Right ventricle myocardium inferior (tissue), 1 donor: ENCODE data around the gene FAM53B. TPM values are rescaled to one million over a fixed set of nuclear protein-coding genes. Genes with fewer than 3 reads are reported as not detected.

Experiments
- ATAC-seq: fragments of 200-7000 bp; cut with Tn5 transposase; one replicate; pipeline ENCODE4 v1.9.1; 2020; ENCODE audit warnings: mild to moderate bottlenecking, moderate library complexity
- DNase-seq: peaks from one replicate; pipeline ENCODE4 v3.0.0; 2021; ENCODE audit errors: missing footprints
- intact Hi-C: fragments of 100-400 bp; cut with DNase I; formaldehyde crosslinking; loops from one replicate; pipeline ENCODE4 v1.11.0; 2022
- total RNA-seq: library from RNA; stranded (reverse); fragmentation: NEBNext Ultra II Directional; extraction: Animal tissue kit (Norgen Biotek cat#: 25700); gene quantifications from one replicate; pipeline ENCODE4 v1.2.1, GENCODE V29; 2021
- donor health status: DM: no; HTN: yes; CAD: no; lungs with severe emphysema.

The FAM53B gene
- total RNA-seq, 1 donor from 2014 or later: 41.2 TPM

DNA sequence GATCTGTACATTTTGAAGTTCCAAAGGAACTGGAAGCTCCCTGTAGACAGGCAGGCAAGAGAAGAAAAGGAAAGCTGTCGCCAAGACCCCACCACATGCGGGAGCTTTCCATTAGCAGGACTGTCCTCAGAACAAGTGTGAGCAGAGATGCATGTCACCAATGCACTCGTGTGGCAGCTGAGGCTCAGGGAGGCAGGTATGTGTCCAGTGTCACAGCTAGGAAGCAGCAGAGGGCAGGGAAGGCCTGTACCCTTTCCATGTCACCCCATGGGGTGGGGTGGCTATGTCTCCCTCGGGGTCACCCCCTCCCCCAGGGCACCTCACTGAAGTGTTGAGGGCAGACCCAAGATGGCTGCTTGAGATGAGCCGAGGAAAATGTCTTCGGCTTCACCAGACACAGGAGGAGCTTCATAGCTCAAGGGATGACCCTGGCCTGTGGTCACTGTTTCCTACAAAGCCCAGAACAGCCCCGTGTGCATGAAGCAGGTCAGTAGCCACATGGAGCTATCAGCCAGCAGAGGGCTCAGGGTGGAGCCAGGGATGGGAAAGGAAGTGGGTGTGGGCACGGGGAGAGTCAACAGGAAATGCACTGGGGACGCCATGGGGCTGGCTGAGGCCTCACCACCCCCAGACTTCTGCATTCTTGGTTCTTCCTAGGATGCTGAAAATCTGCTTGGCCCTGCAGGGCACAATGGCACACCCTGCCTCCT, 96.6 kb downstream of the FAM53B start:
- intact Hi-C loops: loop anchor here (5.0 kb wide), 1 partner anchor 95 kb away; the partner anchor contains the start of gene FAM53B
- ATAC-seq: peak; percentile 57
- DNase-seq: peak; percentile 92

- intact Hi-C loops: loop anchor here (5.0 kb wide), 1 partner anchor 96 kb away; the partner anchor contains the start of gene FAM53B
- ATAC-seq: peak; percentile 14
- peak; percentile 92 for DNase-seq
Measured at GRCh38 chr10:124646483-124647352, 97.5 kb downstream of the FAM53B start.

GRCh38 chr10:124645467-124646095, 98.6 kb downstream of the FAM53B start:
- peak; percentile 60 for DNase-seq
- intact Hi-C loops: loop anchor here (5.0 kb wide), 1 partner anchor 97 kb away; the partner anchor contains the start of gene FAM53B

DNA sequence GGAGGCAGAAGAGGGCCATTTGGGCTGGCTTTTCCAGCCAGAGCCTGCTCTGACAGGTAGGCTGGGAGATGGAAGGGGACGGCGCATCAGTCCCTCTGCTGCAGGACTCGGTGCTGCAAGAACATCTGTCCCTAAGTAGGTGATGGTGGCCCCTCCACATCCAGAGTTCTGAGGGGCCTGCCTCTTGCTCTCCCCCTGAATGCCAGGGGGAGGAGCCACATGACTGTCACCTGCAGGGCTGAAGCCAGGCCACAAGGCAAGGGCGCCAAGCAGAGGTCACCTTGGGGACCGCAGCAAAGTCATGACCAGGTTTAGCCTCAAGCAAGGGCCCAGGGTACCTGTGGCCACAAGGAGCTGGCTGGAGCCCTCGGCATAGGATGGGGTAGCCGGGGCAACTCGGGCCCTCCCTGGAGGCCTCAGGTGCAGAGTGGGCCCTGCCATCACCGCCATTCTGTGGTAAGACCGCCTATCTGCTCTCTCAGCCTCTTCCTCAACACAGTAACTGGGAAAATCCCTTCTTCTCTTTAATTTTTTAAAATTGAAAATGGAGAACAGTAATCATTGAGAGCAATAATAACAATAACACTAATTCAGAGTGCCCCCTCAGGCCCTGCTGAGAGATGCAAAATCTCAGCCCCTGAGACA, 99.3 kb downstream of the FAM53B start:
- intact Hi-C loops: loop anchor here (5.0 kb wide), 2 partner anchors 32 to 97 kb away; partner anchors contain the start of gene FAM53B
- DNase-seq: peak; percentile 23
- no peak for ATAC-seq

More at GRCh38 chr10:124645467-124646095, 98.6 kb downstream of the FAM53B start:
- no peak for ATAC-seq

GRCh38 chr10:124644236-124644635, 99.9 kb downstream of the FAM53B start:
- no peak for DNase-seq
- intact Hi-C loops: loop anchor here (5.0 kb wide), 1 partner anchor 33 kb away; no protein-coding TSS in a partner anchor
- ATAC-seq: no peak

DNA sequence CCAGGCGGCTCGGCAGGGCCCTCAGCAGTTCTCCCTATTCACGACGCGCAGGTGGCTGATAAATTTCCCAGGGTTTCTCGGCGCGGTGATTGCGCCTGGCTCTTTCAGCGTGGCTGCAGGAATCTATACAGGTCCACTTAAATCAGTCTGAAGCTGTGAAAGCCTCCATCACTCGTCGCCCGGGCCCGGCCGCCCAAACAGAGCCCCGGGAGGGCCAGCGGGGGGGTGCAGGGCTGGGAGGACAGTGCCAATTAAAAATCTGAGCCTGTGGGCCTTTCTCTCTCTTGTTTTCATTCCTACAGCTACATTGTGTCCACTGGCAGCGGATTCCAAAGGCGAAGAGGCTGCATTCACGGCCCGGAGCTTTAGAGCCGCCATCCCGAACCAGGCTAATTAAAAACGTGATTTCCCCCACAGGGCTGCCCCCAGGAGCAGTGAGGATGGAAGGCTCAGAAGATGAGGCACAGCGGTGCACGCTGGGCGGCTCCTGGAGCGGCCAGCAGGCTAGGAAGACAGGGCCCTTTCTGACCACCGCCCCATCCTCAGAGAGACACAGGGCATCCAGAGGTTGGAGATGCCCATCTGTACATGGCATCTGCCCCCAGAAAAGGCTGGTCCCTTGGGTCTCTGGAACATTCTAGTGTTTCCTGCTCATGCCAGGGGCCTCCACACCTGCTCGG, 100.7 kb downstream of the FAM53B start:
- intact Hi-C loops: loop anchor here (2.0 to 5.0 kb wide), 2 partner anchors 34 to 57 kb away; no protein-coding TSS in a partner anchor
- DNase-seq (peak; percentile 53), ATAC-seq (no peak)

DNA sequence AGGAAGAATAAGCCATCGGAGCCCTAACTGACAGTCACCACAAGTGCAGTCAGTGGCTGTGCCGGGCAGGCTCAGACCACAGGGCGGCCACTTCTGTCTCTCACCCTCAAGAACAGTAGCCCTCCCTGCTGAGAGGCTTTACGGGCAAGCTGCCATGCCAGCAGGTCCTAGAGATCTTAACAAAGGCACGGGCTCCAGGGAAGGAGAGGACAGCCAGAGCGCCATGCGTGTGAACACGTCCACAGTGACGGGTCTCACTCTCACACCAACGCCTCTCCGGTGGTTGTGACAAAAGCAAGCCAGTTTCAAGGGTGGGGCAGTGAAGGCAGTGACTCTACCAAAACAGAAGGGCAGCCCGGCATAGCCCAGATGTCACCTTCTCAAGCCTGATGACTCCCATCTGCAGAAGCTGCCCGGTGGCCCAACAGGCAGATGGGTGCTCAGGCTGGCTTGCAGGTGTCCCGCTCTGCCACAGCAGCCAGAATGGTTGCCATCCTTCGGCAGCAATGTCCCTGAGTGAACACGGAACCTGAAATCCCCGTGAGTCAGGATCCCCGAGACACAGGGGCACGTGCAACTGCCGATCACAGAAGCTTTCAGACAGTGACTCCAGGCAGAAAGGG, 102.0 kb downstream of the FAM53B start:
- DNase-seq (peak; percentile 80), ATAC-seq (peak; percentile 53)
- intact Hi-C loops: loop anchor here (2.0 to 5.0 kb wide), 2 partner anchors 35 to 59 kb away; no protein-coding TSS in a partner anchor

- DNase-seq (peak; percentile 77), ATAC-seq (peak; percentile 73)
- intact Hi-C loops: loop anchor here (2.0 to 5.0 kb wide), 2 partner anchors 36 to 59 kb away; no protein-coding TSS in a partner anchor
Measured at GRCh38 chr10:124641282-124642087, 102.7 kb downstream of the FAM53B start.

- ATAC-seq: peak; percentile 18
- DNase-seq: peak; percentile 84
- intact Hi-C loops: loop anchor here (5.0 kb wide), 1 partner anchor 37 kb away; no protein-coding TSS in a partner anchor
Measured at GRCh38 chr10:124640538-124641231, 103.5 kb downstream of the FAM53B start.

DNA sequence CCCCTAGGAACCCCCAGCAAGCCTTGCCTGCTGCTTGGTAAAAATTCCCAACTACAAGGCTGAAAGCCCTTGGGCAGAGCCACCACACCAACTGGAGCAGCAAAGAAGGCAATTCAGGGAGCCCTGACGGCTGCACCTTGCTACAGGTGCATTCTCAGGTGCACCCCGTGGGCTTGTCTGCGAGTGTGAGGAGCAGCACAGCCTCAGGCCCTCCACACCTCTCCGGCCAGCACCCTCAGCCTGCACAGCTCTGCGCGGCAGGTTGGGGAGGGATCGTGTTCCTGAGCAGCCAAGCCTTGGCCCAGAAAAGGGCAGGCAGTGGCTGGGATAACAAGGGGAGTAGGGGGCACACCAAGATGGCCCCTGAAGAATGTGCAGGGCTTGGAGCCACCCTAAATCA, 104.1 kb downstream of the FAM53B start:
- DNase-seq: peak; percentile 33
- intact Hi-C loops: loop anchor here (5.0 kb wide), 1 partner anchor 37 kb away; no protein-coding TSS in a partner anchor
- ATAC-seq: no peak

DNA sequence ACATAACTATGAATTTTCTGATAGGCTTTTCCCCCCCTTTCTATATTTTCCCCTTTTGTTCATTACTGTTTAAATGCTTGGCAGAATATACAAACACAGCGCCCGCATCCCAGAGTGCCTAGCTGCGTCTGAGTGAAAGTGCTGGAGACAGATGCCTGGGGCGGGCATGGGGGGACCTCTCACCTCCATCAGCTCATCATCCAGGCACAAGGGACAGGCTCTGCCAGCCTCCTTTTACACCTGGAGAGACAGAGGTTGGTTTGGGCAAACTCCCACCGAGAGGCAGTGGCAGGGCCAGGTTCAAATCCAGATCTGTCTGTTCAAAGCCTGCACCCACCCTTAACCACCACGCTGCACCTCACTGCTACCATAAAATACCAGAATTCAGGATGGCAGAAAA, 104.5 kb downstream of the FAM53B start:
- DNase-seq (peak; percentile 46), ATAC-seq (no peak)
- intact Hi-C loops: loop anchor here (5.0 kb wide), 1 partner anchor 38 kb away; no protein-coding TSS in a partner anchor

- DNase-seq: peak; percentile 43
- no peak for ATAC-seq
- intact Hi-C loops: no loop called here
Measured at GRCh38 chr10:124639206-124639605, 105.0 kb downstream of the FAM53B start.

DNA sequence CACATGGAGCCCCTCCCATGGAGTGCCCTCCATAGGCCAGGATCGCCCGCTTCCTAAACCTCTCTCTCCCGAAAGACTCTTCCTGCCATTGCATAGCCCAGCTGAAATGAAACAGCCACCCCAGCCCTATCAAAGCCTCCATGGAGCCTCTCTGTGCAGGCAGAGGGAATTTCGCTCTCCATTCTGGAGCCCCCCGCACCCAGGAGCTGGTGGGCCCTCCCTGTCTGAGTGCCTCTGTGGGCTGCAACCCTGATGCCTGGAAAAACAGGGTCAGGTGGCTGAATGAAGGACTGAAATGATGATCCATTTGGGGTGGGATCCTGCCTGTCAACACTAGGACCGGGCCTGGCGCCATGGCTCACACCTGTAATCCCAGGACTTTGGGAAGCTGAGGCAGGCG, 106.4 kb downstream of the FAM53B start:
- intact Hi-C loops: no loop called here
- ATAC-seq (no peak), DNase-seq (peak; percentile 55)

DNA sequence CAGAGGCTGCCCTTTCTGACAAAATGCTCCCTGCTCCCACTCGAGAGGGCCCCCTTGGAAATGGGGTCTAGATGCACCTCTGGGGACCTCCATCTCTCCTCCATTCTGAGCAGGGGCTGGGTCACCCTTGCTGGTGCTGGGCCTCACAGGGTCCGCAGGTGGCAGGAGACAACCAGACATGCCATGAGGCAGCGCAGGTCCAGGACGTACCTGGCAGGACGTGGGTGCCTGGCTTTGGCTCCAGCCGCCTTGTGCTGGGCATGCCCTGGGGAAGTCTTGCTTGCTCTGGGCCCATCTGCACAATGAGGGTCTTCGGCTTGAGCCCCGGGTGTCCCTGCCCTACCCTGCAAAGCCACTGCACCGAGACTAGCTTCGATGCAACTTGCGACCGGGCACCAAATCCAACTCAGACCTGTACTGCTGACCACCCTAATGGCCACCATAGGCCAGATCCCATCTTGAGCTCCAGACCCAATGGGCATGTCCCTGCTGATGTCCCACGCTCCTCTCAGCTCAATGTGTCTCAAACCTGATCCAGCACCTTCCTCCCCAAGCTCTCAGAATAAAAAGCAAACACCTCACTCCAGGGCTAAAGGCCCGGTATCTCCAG, 107.0 kb downstream of the FAM53B start:
- intact Hi-C loops: no loop called here
- DNase-seq (peak; percentile 61), ATAC-seq (no peak)

DNA sequence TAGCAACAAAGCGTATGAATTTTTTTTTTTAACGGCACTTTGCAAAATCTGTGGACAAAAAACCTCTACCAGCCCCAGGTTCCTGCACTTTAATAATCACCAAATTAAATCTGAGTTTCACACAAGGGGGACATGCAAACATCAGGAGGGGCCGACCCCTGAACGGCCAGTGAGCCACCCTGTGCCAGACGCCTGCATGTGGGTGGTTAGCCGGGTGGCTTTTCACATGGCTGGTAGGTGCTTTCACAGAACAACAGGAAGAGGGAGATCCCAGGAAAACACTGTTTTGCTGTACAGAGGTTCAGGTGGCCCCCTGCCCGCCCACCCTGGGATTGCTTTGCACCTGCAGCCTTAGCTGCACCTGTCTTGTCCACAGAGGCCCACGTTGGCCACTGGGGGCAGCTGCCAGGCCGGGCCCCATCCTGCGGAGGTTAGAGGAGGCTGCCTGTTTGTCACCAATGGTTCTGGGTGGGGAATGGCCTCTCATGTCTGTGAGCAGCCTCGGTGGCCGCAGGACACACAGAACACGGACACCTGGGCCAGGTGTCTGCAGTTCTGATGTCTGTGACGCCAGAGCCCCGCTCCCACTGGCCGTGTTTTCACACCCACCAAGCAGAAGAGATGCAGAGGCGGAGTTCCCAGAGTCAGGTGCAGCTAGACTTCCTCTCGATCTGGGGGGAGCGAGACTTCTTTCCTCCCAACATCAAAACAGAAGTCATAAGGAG, 107.7 kb downstream of the FAM53B start:
- DNase-seq (peak; percentile 58), ATAC-seq (no peak)
- intact Hi-C loops: no loop called here
